HepG2 (cell line): ENCODE data around the gene SLC12A9. TPM values are rescaled to one million over a fixed set of nuclear protein-coding genes. Genes with fewer than 3 reads are reported as not detected.
A peak's percentile ranks its signal among the peaks of the same experiment; 100 is the strongest.

ENCODE experiments used
- ATAC-seq: fragments of 200-7000 bp; cut with Tn5 transposase; 3 replicates; pipeline ENCODE4 v1.9.1; 2020; ENCODE audit warnings: mild to moderate bottlenecking, moderate library complexity
- BruUV-seq: library from RNA; stranded (reverse); fragments of 400-500 nt; replicated peaks from 2 replicates; lab custom pipeline; 2021; lab: Mats Ljungman, UMichigan
- CTCF ChIA-PET: fragments of 300-600 bp; formaldehyde crosslinking; extraction: SDS; loops from one replicate; lab custom pipeline; 2021; ENCODE audit warnings: low total read pairs, inconsistent platforms, low intra/inter-chr PET ratio; lab: Yijun Ruan, JAX
- POLR2A ChIA-PET: fragments of 350-600 bp; sonication (Branson Sonifier 250); formaldehyde crosslinking; loops from one replicate; lab custom pipeline; 2020; ENCODE audit warnings: antibody characterized with exemption, inconsistent platforms; lab: Yijun Ruan, JAX
- DNase-seq: peaks from one replicate; pipeline ENCODE4 v3.0.0-alpha.2; 2015; ENCODE audit warnings: low spot score
- FAIRE-seq: peaks from 3 replicates; lab custom pipeline; 2011; peaks lifted over from hg19 to GRCh38; lab: Jason Lieb, UNC
- H2AFZ ChIP-seq: one replicate; pipeline ENCODE4 v1.6.1; 2011; ENCODE audit warnings: low read length, inconsistent platforms
- H3K27ac ChIP-seq: fragments of 300-600 bp; 3 replicates; pipeline ENCODE4 v1.8.0; 2011; ENCODE audit warnings: mixed run types, mild to moderate bottlenecking, mixed read lengths, low read length, inconsistent platforms; ENCODE audit not compliant: insufficient read depth; ENCODE audit errors: extremely low read length
- H3K27me3 ChIP-seq, 2 experiments: fragments of 200-600 bp in 1 of 2; 2 replicates in 1 of 2; 3 replicates in 1 of 2; pipeline versions ENCODE4 v1.6.0 to v1.8.0; 2011; ENCODE audit warnings: low read length in 2 of 2, mild to moderate bottlenecking in 2 of 2, moderate library complexity in 2 of 2, inconsistent platforms in 1 of 2; ENCODE audit not compliant: insufficient read depth in 2 of 2, control insufficient read depth in 1 of 2
- H3K36me3 ChIP-seq, 2 experiments: fragments of 200-600 bp in 1 of 2; replicated peaks in 1 of 2; 2 replicates in 1 of 2; 3 replicates in 1 of 2; pipeline versions ENCODE4 v1.5.1 to v1.8.0; 2011; ENCODE audit warnings: low read length in 2 of 2, inconsistent platforms in 1 of 2; ENCODE audit not compliant: insufficient read depth in 2 of 2, control insufficient read depth in 1 of 2
- H3K4me1 ChIP-seq: 2 replicates; pipeline ENCODE4 v1.5.1; 2012; ENCODE audit warnings: low read length, inconsistent platforms; ENCODE audit not compliant: insufficient read depth
- H3K4me2 ChIP-seq: 2 replicates; pipeline ENCODE4 v1.6.0; 2011; ENCODE audit warnings: low read depth, low read length, inconsistent platforms
- H3K4me3 ChIP-seq, 3 experiments: fragments of 200-600 bp in 1 of 3; sonication (generic), shearing (Covaris generic) in 1 of 3; replicated peaks in 1 of 3; 2 replicates each; pipeline ENCODE4 v1.5.1; 2011 to 2016; ENCODE audit warnings: low read length in 3 of 3, inconsistent platforms in 2 of 3, low read depth in 2 of 3, mild to moderate bottlenecking in 2 of 3, control low read depth in 1 of 3, mixed read lengths in 1 of 3; ENCODE audit not compliant: insufficient read depth in 1 of 3
- H3K79me2 ChIP-seq: one replicate; pipeline ENCODE4 v1.6.1; 2011; ENCODE audit warnings: low read length, inconsistent platforms; ENCODE audit not compliant: insufficient read depth
- H3K9ac ChIP-seq: 2 replicates; pipeline ENCODE4 v1.6.0; 2011; ENCODE audit warnings: mild to moderate bottlenecking, low read depth, low read length, inconsistent platforms; ENCODE audit not compliant: insufficient read depth
- H3K9me3 ChIP-seq: 2 replicates; pipeline ENCODE4 v1.5.1; 2012; ENCODE audit warnings: mild to moderate bottlenecking, low read length
- H4K20me1 ChIP-seq: 2 replicates; pipeline ENCODE4 v1.6.0; 2011; ENCODE audit warnings: inconsistent platforms, mild to moderate bottlenecking, low read length, moderate library complexity; ENCODE audit not compliant: insufficient read depth
- AGO2 ChIP-seq: fragments of 200-400 bp; formaldehyde crosslinking; optimal IDR thresholded peaks from 2 replicates; pipeline ENCODE3; 2017; ENCODE audit warnings: mild to moderate bottlenecking, low read depth, low read length, moderate library complexity
- CENPX ChIP-seq: sonication (generic); formaldehyde crosslinking; IDR thresholded peaks from 2 replicates; pipeline ENCODE4 v1.9.0; 2021; ENCODE audit warnings: mild to moderate bottlenecking, missing genetic modification reagents, moderate library complexity
- HMGA1 ChIP-seq: sonication (generic); formaldehyde crosslinking; conservative IDR thresholded peaks from 2 replicates; pipeline ENCODE4 v1.4.0; 2020; ENCODE audit warnings: missing genetic modification reagents
- MATR3 ChIP-seq: sonication (generic); formaldehyde crosslinking; IDR thresholded peaks from 2 replicates; pipeline ENCODE4 v1.4.0; 2020; ENCODE audit warnings: missing genetic modification reagents
- NFIC ChIP-seq: IDR thresholded peaks from 2 replicates; pipeline ENCODE4 v1.6.1; 2012; ENCODE audit warnings: mild to moderate bottlenecking, low read length, inconsistent platforms
- POLR2AphosphoS2 ChIP-seq: IDR thresholded peaks from 2 replicates; pipeline ENCODE4 v1.6.1; 2011; ENCODE audit warnings: low read depth, low read length, improper control_type of control experiment
- POLR2G ChIP-seq: fragments of 200-400 bp; formaldehyde crosslinking; IDR thresholded peaks from 2 replicates; pipeline ENCODE4 v1.6.1; 2018; ENCODE audit warnings: mild to moderate bottlenecking, low read depth, low read length, moderate library complexity
- RBFOX2 ChIP-seq: fragments of 200-400 bp; formaldehyde crosslinking; IDR thresholded peaks from 2 replicates; pipeline ENCODE4 v1.6.1; 2017; ENCODE audit warnings: low read depth, mild to moderate bottlenecking, low read length
- SIN3B ChIP-seq: fragments of 150-350 bp; IDR thresholded peaks from 2 replicates; pipeline ENCODE4 v1.6.1; 2014; ENCODE audit warnings: low read length
- ZBTB4 ChIP-seq: sonication (generic); formaldehyde crosslinking; IDR thresholded peaks from 2 replicates; pipeline ENCODE4 v1.4.0; 2020; ENCODE audit warnings: missing genetic modification reagents, mild to moderate bottlenecking, borderline replicate concordance
- ZBTB42 ChIP-seq: sonication (generic); formaldehyde crosslinking; IDR thresholded peaks from 2 replicates; pipeline ENCODE4 v1.5.0; 2020; ENCODE audit warnings: mild to moderate bottlenecking, missing genetic modification reagents
- ZNF280B ChIP-seq: sonication (generic); formaldehyde crosslinking; IDR thresholded peaks from 2 replicates; pipeline ENCODE4 v1.5.0; 2020; ENCODE audit warnings: missing genetic modification reagents, mild to moderate bottlenecking, borderline replicate concordance
- ZNF44 ChIP-seq: sonication (generic); formaldehyde crosslinking; IDR thresholded peaks from 2 replicates; pipeline ENCODE4 v1.5.1; 2020; ENCODE audit warnings: mild to moderate bottlenecking, missing genetic modification reagents
- ZNF713 ChIP-seq: sonication (generic); formaldehyde crosslinking; IDR thresholded peaks from 2 replicates; pipeline ENCODE4 v1.4.0; 2020; ENCODE audit warnings: mild to moderate bottlenecking, missing genetic modification reagents
- ZSCAN9 ChIP-seq: IDR thresholded peaks from 2 replicates; pipeline ENCODE4 v1.6.1; 2016; ENCODE audit warnings: borderline replicate concordance
- WGBS: methylation state at CpG from one replicate; pipeline ENCODE4 v1.1.6; 2017; ENCODE audit warnings: low lambda C conversion rate; 5-methylcytosine and 5-hydroxymethylcytosine counted together
- in situ Hi-C: cut with HindIII; loops from 2 replicates; pipeline ENCODE4 v1.10.0; 2017; ENCODE audit warnings: low pct_unique_long_range_greater_than_20kb; ENCODE audit not compliant: extremely low pct_ligation_motif_present
- intact Hi-C: fragments of 100-400 bp; cut with micrococcal nuclease; formaldehyde crosslinking; loops from one replicate; pipeline ENCODE4 v1.10.0; 2022; ENCODE audit not compliant: unreplicated experiment
- polyA plus RNA-seq, 8 experiments: library from polyadenylated mRNA; depleted of rRNA in 3 of 8; stranded (reverse) in 7 of 8; unstranded in 1 of 8; fragments of >200 nt; fragmentation: Illumina TruSeq in 4 of 8; extraction: Trizol in 4 of 8; gene quantifications; 2 replicates each; pipeline versions ENCODE4 v1.2.1 to v1.2.3, GENCODE V29; 2011 to 2016; ENCODE audit warnings: low read depth in 4 of 8, missing spikeins in 1 of 8, mixed read lengths in 1 of 8; ENCODE audit not compliant: insufficient read depth in 1 of 8
- total RNA-seq, 5 experiments: library from RNA; depleted of rRNA; stranded (reverse); fragments of >200 nt; fragmentation: Illumina TruSeq; extraction: Trizol; gene quantifications; 2 replicates each; pipeline ENCODE4 v1.2.3, GENCODE V29; 2016; ENCODE audit warnings: low read depth in 1 of 5

SLC12A9 gene
- total and polyA plus RNA-seq, 2 of the 13 experiments (the other 11 are each of a cell fraction or from before 2014, with no cell fraction given) = 8.7 to 16.6 TPM

DNA sequence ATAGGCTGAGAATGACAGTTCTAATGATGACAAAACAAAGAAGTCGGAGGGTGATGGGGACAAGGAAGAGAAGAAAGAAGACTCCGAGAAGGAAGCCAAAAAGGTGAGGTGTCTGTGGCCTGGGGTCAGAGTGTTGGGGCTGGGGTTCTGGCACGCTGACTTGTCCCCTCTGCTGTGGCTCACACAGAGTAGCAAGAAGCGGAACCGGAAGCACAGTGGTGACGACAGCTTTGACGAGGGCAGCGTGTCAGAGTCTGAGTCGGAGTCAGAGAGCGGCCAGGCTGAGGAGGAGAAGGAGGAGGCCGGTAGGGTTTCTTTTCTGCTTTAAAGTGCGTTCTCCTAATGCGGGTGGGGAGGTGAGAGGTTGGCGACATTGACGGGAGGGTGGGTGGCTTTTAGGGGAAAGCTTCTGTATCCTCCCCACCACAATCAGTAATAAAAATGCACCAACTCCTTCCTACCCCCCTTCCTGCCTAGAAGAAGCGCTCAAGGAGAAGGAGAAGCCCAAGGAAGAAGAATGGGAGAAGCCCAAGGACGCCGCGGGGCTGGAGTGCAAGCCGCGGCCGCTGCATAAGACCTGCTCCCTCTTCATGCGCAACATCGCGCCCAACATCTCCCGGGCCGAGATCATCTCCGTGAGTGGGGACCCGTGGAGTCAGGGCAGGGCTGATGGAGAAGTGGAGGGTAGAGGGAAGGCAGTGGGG lies 32.4 kb downstream of the SLC12A9 start:
- Histone ChIP-seq H3K36me3 (peaks cover 40 to 83% of the 10 kb centered on the region in 2 experiments), H2AFZ (no peak overlapping the region), H3K79me2 (peaks cover 19% of the 10 kb centered on the region), H3K9ac (no peak overlapping the region), H3K27me3 (no peaks in the 10 kb centered on the region), H4K20me1 (peaks cover 1% of the 10 kb centered on the region; the same call in 1 of the 2 replicates), H3K4me3 (no peak overlapping the region), H3K27ac (no peak overlapping the region), H3K4me2 (no peak overlapping the region), H3K4me1 (peaks cover 44% of the 10 kb centered on the region), H3K9me3 (no peaks in the 10 kb centered on the region)
- in situ Hi-C loops (loop anchor here (25.0 kb wide), 1 partner anchor 402 kb away; no protein-coding TSS in a partner anchor), intact Hi-C loops (no loop called here)
- FAIRE-seq (no peak), ATAC-seq (no peak), DNase-seq (no peak)
- ChIA-PET POLR2A (interaction anchor here (6.0 kb wide), 1 partner anchor 9 kb away, joined by 141 read pairs; the partner anchor contains the start of gene SRRT), CTCF (no interaction called here)
- WGBS = 99% methylated on average over 28 of the region's 29 CpGs
- TSS peak; percentile 43 for BruUV-seq
- TF ChIP-seq ZSCAN9 (CRISPR knock-in tag) = no peak
- no peak for TF ChIP-seq POLR2AphosphoS2
- TF ChIP-seq SIN3B = no peak
- TF ChIP-seq AGO2 = peak; percentile 73
- TF ChIP-seq ZNF713 (CRISPR knock-in tag) = no peak
- TF ChIP-seq ZBTB4 (CRISPR knock-in tag) = no peak
- TF ChIP-seq RBFOX2 = peak; percentile 36; the same call in 1 of the 2 replicates
- TF ChIP-seq ZNF280B (CRISPR knock-in tag) = no peak
- TF ChIP-seq MATR3 = no peak
- no peak for TF ChIP-seq NFIC
- 0 out of 2 replicates have a peak, but pooled peaks have one; percentile 14 for TF ChIP-seq POLR2G
- no peak for TF ChIP-seq ZBTB42 (CRISPR knock-in tag)
- no peak for TF ChIP-seq CENPX
- no peak for TF ChIP-seq ZNF44 (CRISPR knock-in tag)
- TF ChIP-seq HMGA1 (CRISPR knock-in tag) = no peak
